Thyroid gland (tissue), 4 donors: ENCODE data around the gene C1GALT1C1L. TPM values are rescaled to one million over a fixed set of nuclear protein-coding genes. Genes with fewer than 3 reads are reported as not detected.
"Not testable (repeated sequence)": the region's sequence is repeated elsewhere in the genome, so short reads cannot be mapped to it uniquely, and the experiment has no call there.

Experiments used
- DNase-seq, 2 donors: peaks; one replicate each; pipeline ENCODE4 v3.0.0-alpha.2; 2019
- H3K27ac ChIP-seq, 3 donors: fragments of 200-600 bp; sonication (generic); 1 replicate in 2 of 3; 2 replicates in 1 of 3; pipeline ENCODE4 v1.5.1; 2016 to 2019; ENCODE audit warnings: mild to moderate bottlenecking in 1 of 3, moderate library complexity in 1 of 3
- H3K27me3 ChIP-seq: fragments of 200-600 bp; sonication (generic); one replicate; pipeline ENCODE4 v1.5.1; 2019
- H3K36me3 ChIP-seq, 2 donors: fragments of 200-600 bp; sonication (generic); one replicate each; pipeline ENCODE4 v1.5.1; 2016 to 2019
- H3K4me1 ChIP-seq, 2 donors: fragments of 200-600 bp; sonication (generic); one replicate each; pipeline ENCODE4 v1.5.1; 2017 to 2019
- H3K4me3 ChIP-seq, 3 donors: fragments of 200-600 bp; sonication (generic); replicated peaks in 1 of 3; 1 replicate in 2 of 3; 2 replicates in 1 of 3; pipeline ENCODE4 v1.5.1; 2016; ENCODE audit warnings: mild to moderate bottlenecking in 1 of 3
- H3K9me3 ChIP-seq: fragments of 200-600 bp; sonication (generic); one replicate; pipeline ENCODE4 v1.5.1; 2017
- POLR2A ChIP-seq, 2 donors: fragments of 450-650 bp; IDR thresholded peaks; one replicate each; pipeline ENCODE4 v1.6.1; 2017; ENCODE audit warnings: antibody characterized with exemption in 2 of 2, mild to moderate bottlenecking in 2 of 2, moderate library complexity in 1 of 2
- WGBS, 2 donors: methylation state at CpG; one replicate each; pipeline ENCODE4 v1.1.5; 2017; 5-methylcytosine and 5-hydroxymethylcytosine counted together
- intact Hi-C: fragments of 100-400 bp; cut with DNase I; formaldehyde crosslinking; loops from one replicate; pipeline ENCODE4 v1.15.1; 2023
- total RNA-seq, 4 donors: library from RNA; depleted of rRNA; stranded (reverse); fragments of >200 nt; gene quantifications; one replicate each; pipeline ENCODE4 v1.2.3, GENCODE V29; 2016
- TF ChIP-seq, protein P1 (sequence below), 6 experiments: fragments of 200-600 bp in 3 of 6; fragments of 450-650 bp in 3 of 6; sonication (generic) in 3 of 6; IDR thresholded peaks; one replicate each; pipeline ENCODE4 v1.5.1; 2016 to 2019; ENCODE audit warnings: antibody characterized with exemption in 6 of 6, mild to moderate bottlenecking in 2 of 6, inconsistent platforms in 1 of 6, moderate library complexity in 1 of 6

C1GALT1C1L gene
- total RNA-seq, 4 donors from 2014 or later = 0.68 to 1.8 (median 1.1) TPM; not detected in 1

DNA sequence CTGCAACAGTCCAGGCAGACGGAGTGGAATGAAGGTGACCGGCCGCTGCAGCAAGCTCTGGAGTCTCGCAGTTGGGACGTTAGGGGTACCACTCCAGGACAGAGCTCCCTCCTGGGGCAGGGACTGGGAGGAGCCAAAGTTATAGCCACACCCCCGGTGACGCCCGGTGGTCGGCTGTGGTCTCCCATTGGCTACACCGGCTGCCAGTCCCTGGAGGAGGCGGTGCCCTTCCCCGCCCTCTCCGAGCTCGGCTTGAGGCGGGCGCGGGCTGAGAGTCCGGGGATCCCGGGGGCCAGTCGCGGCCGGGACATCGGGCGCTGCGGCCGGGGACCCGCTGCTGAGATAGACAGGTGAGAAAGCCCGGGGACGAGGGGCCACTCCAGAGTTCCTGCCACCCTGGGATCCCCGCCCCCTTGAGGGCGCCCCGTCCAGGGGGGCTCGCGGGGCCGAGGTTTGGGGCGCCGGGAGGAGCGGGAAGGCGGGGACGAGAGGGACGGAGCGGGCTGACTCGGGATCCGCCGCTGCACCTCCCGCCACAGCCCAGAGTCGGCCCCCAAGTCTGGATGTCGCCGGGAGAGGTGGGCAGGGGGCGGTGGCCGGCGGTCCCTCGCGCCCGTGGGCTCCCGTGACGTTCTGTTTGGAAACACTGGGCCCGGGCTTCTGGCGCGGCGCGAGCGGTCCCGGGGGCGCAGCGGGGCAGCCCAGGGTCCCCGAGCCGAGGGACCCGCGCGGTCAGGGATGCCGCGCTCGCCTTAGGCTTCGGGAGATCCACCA lies 39.0 kb downstream of the C1GALT1C1L start, which contains the start of gene PLEKHH2:
TSS of gene PLEKHH2 (plus strand) at position 231 of the 774 bp plus-strand sequence. CDS start 7,414 bp downstream, outside the sequence.
- peak within 1 kb of the TSS in 2 of 3 donors; percentile 47 to 58 for H3K27ac ChIP-seq
- DNase-seq = peak; percentile 92 to 93
- 0 to 1% methylated on average over 22 to 30 of the region's 75 CpGs for whole genome bisulfite sequencing, 2 donors
- H3K27me3 ChIP-seq = no peaks in the 10 kb centered on the region
- H3K9me3 ChIP-seq = no peaks in the 10 kb centered on the region
- H3K4me1 ChIP-seq = peaks cover 0 to 19% of the 10 kb centered on the region in 2 donors
- no peaks in the 10 kb centered on the region for H3K36me3 ChIP-seq
- H3K4me3 ChIP-seq = peak within 1 kb of the TSS; percentile 47 to 84 (median 82)
- peak; percentile 16 to 86 for TF ChIP-seq POLR2A (IDR thresholded peaks at IDR 0.05)
- TF ChIP-seq, protein P1, sequence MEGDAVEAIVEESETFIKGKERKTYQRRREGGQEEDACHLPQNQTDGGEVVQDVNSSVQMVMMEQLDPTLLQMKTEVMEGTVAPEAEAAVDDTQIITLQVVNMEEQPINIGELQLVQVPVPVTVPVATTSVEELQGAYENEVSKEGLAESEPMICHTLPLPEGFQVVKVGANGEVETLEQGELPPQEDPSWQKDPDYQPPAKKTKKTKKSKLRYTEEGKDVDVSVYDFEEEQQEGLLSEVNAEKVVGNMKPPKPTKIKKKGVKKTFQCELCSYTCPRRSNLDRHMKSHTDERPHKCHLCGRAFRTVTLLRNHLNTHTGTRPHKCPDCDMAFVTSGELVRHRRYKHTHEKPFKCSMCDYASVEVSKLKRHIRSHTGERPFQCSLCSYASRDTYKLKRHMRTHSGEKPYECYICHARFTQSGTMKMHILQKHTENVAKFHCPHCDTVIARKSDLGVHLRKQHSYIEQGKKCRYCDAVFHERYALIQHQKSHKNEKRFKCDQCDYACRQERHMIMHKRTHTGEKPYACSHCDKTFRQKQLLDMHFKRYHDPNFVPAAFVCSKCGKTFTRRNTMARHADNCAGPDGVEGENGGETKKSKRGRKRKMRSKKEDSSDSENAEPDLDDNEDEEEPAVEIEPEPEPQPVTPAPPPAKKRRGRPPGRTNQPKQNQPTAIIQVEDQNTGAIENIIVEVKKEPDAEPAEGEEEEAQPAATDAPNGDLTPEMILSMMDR (IDR thresholded peaks at IDR 0.05) = no peak
- intact Hi-C loops = no loop called here

DNA sequence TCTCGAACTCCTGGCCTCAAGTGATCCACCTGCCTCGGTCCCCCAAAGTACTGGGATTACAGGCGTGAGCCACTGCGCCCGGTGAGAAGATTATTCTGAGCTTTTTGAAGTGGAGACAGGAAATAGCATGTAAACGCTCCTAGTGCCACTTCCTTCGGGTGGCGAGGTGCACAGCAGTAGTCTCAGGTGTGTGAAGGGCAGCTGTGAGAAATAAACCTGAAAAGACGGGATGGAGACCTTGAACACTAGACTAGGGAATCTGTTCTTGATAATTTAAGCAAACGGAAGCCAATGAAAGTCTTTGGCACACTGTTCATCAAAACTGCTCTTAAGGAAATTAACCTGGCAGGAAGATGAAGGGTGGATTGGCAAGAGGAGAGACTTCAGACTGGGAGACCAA lies 39.6 kb downstream of the C1GALT1C1L start:
- no peak for DNase-seq
- H3K4me3 ChIP-seq = peak overlapping the region in 1 of 3 donors; percentile 82
- TF ChIP-seq, protein P1 (IDR thresholded peaks at IDR 0.05) = no peak
- TF ChIP-seq POLR2A (IDR thresholded peaks at IDR 0.05) = no peak
- 14 to 23% methylated on average over 5 to 10 of the region's 10 CpGs for WGBS, 2 donors
- no peaks in the 10 kb centered on the region for H3K36me3 ChIP-seq
- intact Hi-C loops = no loop called here
- H3K27me3 ChIP-seq = no peaks in the 10 kb centered on the region
- H3K4me1 ChIP-seq = peaks cover 0 to 19% of the 10 kb centered on the region in 2 donors
- H3K9me3 ChIP-seq = no peaks in the 10 kb centered on the region
- H3K27ac ChIP-seq = no peak overlapping the region

DNA sequence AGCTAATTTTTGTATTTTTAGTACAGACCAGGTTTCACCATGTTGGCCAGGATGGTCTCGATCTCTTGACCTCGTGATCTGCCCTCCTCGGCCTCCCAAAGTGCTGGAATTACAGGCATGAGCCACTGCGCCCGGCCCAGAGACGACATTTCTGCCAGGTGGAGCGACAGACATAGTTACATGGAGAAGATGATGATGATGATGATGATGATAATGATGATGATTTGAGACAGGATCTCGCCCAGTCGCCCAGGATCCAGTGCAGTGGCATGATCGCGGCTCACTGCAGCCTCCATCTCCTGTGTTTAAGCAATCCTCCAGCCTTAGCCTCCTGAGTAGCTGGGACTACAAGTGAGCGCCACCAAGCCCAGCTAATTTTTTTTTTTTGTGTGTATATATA lies 40.1 kb downstream of the C1GALT1C1L start:
- H3K9me3 ChIP-seq, H3K36me3 ChIP-seq, H3K27ac ChIP-seq, H3K27me3 ChIP-seq, H3K4me3 ChIP-seq, DNase-seq, intact Hi-C loops: not testable (repeated sequence)
- peaks cover 0 to 19% of the 10 kb centered on the region in 2 donors for H3K4me1 ChIP-seq
- 95 to 97% methylated on average over 11 to 12 of the region's 12 CpGs for WGBS, 2 donors

DNA sequence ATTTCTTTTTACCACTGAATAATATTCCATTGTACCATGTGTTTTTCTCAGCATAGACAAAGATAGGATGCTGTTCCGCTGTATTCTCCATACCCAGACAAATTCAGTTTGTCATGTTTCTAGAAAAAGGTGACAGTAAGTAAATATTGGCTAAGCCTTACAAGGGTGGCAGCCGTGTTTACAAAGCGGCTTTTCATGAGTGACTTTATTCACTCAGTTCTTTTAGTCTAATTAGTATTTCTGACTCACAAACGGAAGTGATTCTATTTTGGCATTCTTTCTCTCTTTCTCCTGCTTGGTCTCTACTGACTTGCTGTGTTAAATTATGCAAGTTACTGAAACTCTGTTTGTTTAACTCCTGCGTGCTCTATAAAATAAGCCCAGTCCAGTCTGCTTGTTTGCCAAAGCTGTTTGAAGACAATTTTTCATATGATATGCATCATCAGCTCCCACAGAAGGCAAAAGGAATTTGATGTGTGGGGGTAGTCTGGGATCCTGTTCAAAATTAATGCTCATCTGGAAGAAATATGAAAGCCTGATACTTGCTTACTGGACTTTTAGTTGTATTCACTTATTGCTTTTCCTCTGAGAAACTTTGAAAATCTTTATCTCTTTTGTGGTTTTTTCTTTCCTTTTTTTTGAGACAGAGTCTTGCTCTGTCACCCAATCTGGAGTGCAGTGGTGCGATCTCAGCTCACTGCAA lies 41.5 kb downstream of the C1GALT1C1L start:
- TF ChIP-seq, protein P1 (IDR thresholded peaks at IDR 0.05) = no peak
- TF ChIP-seq POLR2A (IDR thresholded peaks at IDR 0.05) = no peak
- Histone ChIP-seq H3K4me1 (peaks cover 0 to 19% of the 10 kb centered on the region in 2 donors), H3K9me3 (no peaks in the 10 kb centered on the region), H3K27me3 (no peaks in the 10 kb centered on the region), H3K27ac (peak overlapping the region; percentile 9 to 55 (median 50)), H3K4me3 (no peak overlapping the region), H3K36me3 (no peaks in the 10 kb centered on the region)
- 42 to 46% methylated on average over 6 of the region's 6 CpGs for WGBS, 2 donors
- intact Hi-C loops = no loop called here
- peak in 1 of 2 donors; percentile 29 for DNase-seq

DNA sequence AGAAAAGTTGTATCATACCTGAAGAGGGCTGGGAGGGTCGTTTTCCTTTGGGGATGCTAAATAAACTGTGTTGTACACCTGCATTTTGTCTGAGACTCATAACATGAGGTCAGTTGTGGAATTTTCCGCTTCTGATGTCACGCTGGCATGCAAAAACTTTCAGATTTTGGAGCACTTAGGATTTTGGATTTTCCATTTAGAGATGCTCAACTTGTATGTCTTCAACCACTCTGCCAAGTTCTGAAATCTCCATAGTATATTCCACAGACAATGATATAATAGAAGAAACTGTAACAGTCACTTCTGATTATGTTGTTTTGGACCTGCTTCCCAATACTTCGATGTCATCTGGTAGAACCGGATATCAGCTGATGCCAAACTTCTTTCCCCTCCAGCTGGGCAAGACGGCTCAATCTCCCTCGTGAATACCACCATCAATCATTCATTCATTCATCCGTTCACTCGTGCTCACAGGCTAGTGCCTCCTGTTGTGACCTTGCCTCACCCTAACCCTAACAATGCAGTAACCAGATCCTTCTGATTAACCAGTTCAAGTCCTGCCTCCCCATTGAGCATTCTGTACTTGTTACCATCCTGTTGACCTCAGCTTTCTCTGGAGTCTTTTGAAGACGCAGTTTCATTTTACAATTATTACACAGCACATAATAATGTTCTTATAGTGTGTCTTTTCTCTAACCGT lies 44.5 kb downstream of the C1GALT1C1L start:
- WGBS, 2 donors = 66 to 72% methylated on average over 11 of the region's 11 CpGs
- no peak overlapping the region for H3K4me3 ChIP-seq
- H3K27ac ChIP-seq = no peak overlapping the region
- no peak for DNase-seq
- H3K4me1 ChIP-seq = peaks cover 0 to 19% of the 10 kb centered on the region in 2 donors
- no peaks in the 10 kb centered on the region for H3K36me3 ChIP-seq
- H3K27me3 ChIP-seq = no peaks in the 10 kb centered on the region
- TF ChIP-seq, protein P1 (IDR thresholded peaks at IDR 0.05) = no peak
- TF ChIP-seq POLR2A (IDR thresholded peaks at IDR 0.05) = no peak
- H3K9me3 ChIP-seq = no peaks in the 10 kb centered on the region
- intact Hi-C loops = no loop called here
